NCI-H1694 (cell line): Measurements from ENCODE around the gene TFF1.

Experiments
- DNase-seq: peaks from one replicate; lab custom pipeline; 2025; lab: John Stamatoyannopoulos, UW

TFF1 gene

GRCh38 chr21:42362198-42362597 lies 4.1 kb downstream of the TFF1 start:
- DNase-seq: no peak

GRCh38 chr21:42361286-42361685 lies 5.0 kb downstream of the TFF1 start:
- DNase-seq: peak; percentile 87

GRCh38 chr21:42360317-42360716 lies 6.0 kb downstream of the TFF1 start:
- DNase-seq: no peak

GRCh38 chr21:42358937-42359336 lies 7.4 kb downstream of the TFF1 start:
- no peak for DNase-seq

GRCh38 chr21:42358261-42358660 lies 8.1 kb downstream of the TFF1 start:
- DNase-seq: no peak

GRCh38 chr21:42357307-42357706 lies 9.0 kb downstream of the TFF1 start:
- no peak for DNase-seq

GRCh38 chr21:42356650-42357049 lies 9.7 kb downstream of the TFF1 start:
- DNase-seq: no peak

- DNase-seq: no peak
These were observed 10.3 kb downstream of the TFF1 start for GRCh38 chr21:42356046-42356445.

GRCh38 chr21:42353623-42354022 lies 12.7 kb downstream of the TFF1 start:
- no peak for DNase-seq

- no peak for DNase-seq
These were observed 13.8 kb downstream of the TFF1 start for GRCh38 chr21:42352441-42353095.

- no peak for DNase-seq
These were observed 14.5 kb downstream of the TFF1 start for GRCh38 chr21:42351626-42352440.

- no peak for DNase-seq
These were observed 15.4 kb downstream of the TFF1 start, which contains the start of gene TFF2 for GRCh38 chr21:42350927-42351426. TFF2 (minus strand) TSS chr21:42350994; CDS start chr21:42350957, 37 bp downstream.

GRCh38 chr21:42350318-42350910 lies 15.9 kb downstream of the TFF1 start:
- no peak for DNase-seq

GRCh38 chr21:42349420-42350317 lies 16.7 kb downstream of the TFF1 start:
- no peak for DNase-seq

GRCh38 chr21:42348762-42349161 lies 17.6 kb downstream of the TFF1 start:
- no peak for DNase-seq

- no peak for DNase-seq
These were observed 18.6 kb downstream of the TFF1 start for GRCh38 chr21:42347601-42348327.

GRCh38 chr21:42346866-42347600 lies 19.3 kb downstream of the TFF1 start:
- DNase-seq: no peak

- no peak for DNase-seq
These were observed 19.9 kb downstream of the TFF1 start for GRCh38 chr21:42346441-42346840.

GRCh38 chr21:42344631-42345030 lies 21.7 kb downstream of the TFF1 start:
- DNase-seq: no peak

GRCh38 chr21:42343963-42344510 lies 22.3 kb downstream of the TFF1 start:
- no peak for DNase-seq
